IMR-90 (cell line): ENCODE measurements around the gene SPART.

Experiments used
- MAFK ChIP-seq: IDR thresholded peaks from 2 replicates; pipeline ENCODE4 v1.6.1; 2012; ENCODE audit warnings: low read depth, low read length, improper control_type of control experiment
- POLR2A ChIP-seq: IDR thresholded peaks from 2 replicates; pipeline ENCODE4 v1.6.1; 2012; ENCODE audit warnings: mild to moderate bottlenecking, low read depth, low read length
- TF ChIP-seq, protein P1 (sequence below): conservative IDR thresholded peaks from 2 replicates; pipeline ENCODE4 v1.5.1; 2012; ENCODE audit warnings: mild to moderate bottlenecking, low read depth, low read length, improper control_type of control experiment

- TF ChIP-seq, protein P1, sequence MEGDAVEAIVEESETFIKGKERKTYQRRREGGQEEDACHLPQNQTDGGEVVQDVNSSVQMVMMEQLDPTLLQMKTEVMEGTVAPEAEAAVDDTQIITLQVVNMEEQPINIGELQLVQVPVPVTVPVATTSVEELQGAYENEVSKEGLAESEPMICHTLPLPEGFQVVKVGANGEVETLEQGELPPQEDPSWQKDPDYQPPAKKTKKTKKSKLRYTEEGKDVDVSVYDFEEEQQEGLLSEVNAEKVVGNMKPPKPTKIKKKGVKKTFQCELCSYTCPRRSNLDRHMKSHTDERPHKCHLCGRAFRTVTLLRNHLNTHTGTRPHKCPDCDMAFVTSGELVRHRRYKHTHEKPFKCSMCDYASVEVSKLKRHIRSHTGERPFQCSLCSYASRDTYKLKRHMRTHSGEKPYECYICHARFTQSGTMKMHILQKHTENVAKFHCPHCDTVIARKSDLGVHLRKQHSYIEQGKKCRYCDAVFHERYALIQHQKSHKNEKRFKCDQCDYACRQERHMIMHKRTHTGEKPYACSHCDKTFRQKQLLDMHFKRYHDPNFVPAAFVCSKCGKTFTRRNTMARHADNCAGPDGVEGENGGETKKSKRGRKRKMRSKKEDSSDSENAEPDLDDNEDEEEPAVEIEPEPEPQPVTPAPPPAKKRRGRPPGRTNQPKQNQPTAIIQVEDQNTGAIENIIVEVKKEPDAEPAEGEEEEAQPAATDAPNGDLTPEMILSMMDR: no peak
- TF ChIP-seq POLR2A (no peak), MAFK (no peak)
These were observed 23.9 kb upstream of the SPART start for GRCh38 chr13:36370108-36370429.
